GM12878 (cell line): ENCODE results near the gene IDH3A. TPM values are rescaled to one million over a fixed set of nuclear protein-coding genes. Genes with fewer than 3 reads are reported as not detected.

ENCODE experiments used
- ATAC-seq: fragments of 200-7000 bp; cut with Tn5 transposase; 3 replicates; pipeline ENCODE4 v1.9.1; 2020; ENCODE audit warnings: mild to moderate bottlenecking, moderate library complexity
- BruUV-seq: library from RNA; stranded (reverse); fragments of 400-500 nt; replicated peaks from 2 replicates; lab custom pipeline; 2021; lab: Mats Ljungman, UMichigan
- CTCF ChIA-PET: fragments of 300-600 bp; sonication (Branson Sonifier 250); formaldehyde crosslinking; extraction: SDS; loops from one replicate; lab custom pipeline; 2021; ENCODE audit warnings: inconsistent platforms; lab: Yijun Ruan, JAX
- POLR2A ChIA-PET: fragments of 350-600 bp; formaldehyde crosslinking; extraction: SDS; loops from one replicate; lab custom pipeline; 2021; ENCODE audit warnings: inconsistent platforms; lab: Charles Lee
- RAD21 ChIA-PET: fragments of 300-600 bp; sonication (Branson Sonifier 250); formaldehyde crosslinking; loops from one replicate; lab custom pipeline; 2023; ENCODE audit warnings: antibody characterized with exemption; ENCODE audit not compliant: unreplicated experiment; lab: Charles Lee
- SMC1A ChIA-PET: fragments of 300-600 bp; sonication (Branson Sonifier 250); formaldehyde crosslinking; loops from one replicate; lab custom pipeline; 2023; ENCODE audit not compliant: unreplicated experiment, uncharacterized antibody; lab: Charles Lee
- DNase-seq: peaks from one replicate; pipeline ENCODE4 v3.0.0-alpha.2; 2011; ENCODE audit warnings: low read depth, low spot score
- FAIRE-seq: peaks from 3 replicates; lab custom pipeline; 2011; peaks lifted over from hg19 to GRCh38; lab: Jason Lieb, UNC
- H2AFZ ChIP-seq: 2 replicates; pipeline ENCODE4 v1.6.0; 2011; ENCODE audit warnings: low read depth, low read length, control low read depth; ENCODE audit not compliant: control insufficient read depth
- H3K27ac ChIP-seq: 2 replicates; pipeline ENCODE4 v1.5.1; 2011; ENCODE audit warnings: control low read depth; ENCODE audit not compliant: control insufficient read depth, insufficient read depth
- H3K27me3 ChIP-seq, 2 experiments: replicated peaks in 1 of 2; 2 replicates each; pipeline versions ENCODE4 v1.6.0 to v1.6.1; 2011; ENCODE audit warnings: low read length in 1 of 2; ENCODE audit not compliant: control insufficient read depth in 2 of 2, insufficient read depth in 2 of 2
- H3K36me3 ChIP-seq, 2 experiments: 2 replicates each; pipeline ENCODE4 v1.5.1; 2011; ENCODE audit warnings: low read length in 1 of 2; ENCODE audit not compliant: control insufficient read depth in 2 of 2, insufficient read depth in 2 of 2
- H3K4me1 ChIP-seq: 2 replicates; pipeline ENCODE4 v1.6.1; 2011; ENCODE audit warnings: mild to moderate bottlenecking, low read length, moderate library complexity, mixed read lengths; ENCODE audit not compliant: control insufficient read depth, insufficient read depth
- H3K4me2 ChIP-seq: 2 replicates; pipeline ENCODE4 v1.6.0; 2011; ENCODE audit warnings: control low read depth; ENCODE audit not compliant: control insufficient read depth, insufficient read depth
- H3K4me3 ChIP-seq: fragments of 200-600 bp; sonication (generic); 2 replicates; pipeline ENCODE4 v1.5.1; 2016
- H3K79me2 ChIP-seq: 2 replicates; pipeline ENCODE4 v1.6.0; 2011; ENCODE audit warnings: low read length; ENCODE audit not compliant: control insufficient read depth, insufficient read depth
- H3K9ac ChIP-seq: 2 replicates; pipeline ENCODE4 v1.8.0; 2011; ENCODE audit warnings: low read length, control low read depth, mixed read lengths; ENCODE audit not compliant: control insufficient read depth, insufficient read depth
- H3K9me3 ChIP-seq: replicated peaks from 3 replicates; pipeline ENCODE4 v1.5.1; 2011; ENCODE audit warnings: mild to moderate bottlenecking, low read length; ENCODE audit not compliant: control insufficient read depth, insufficient read depth
- H4K20me1 ChIP-seq: 2 replicates; pipeline ENCODE4 v1.6.0; 2011; ENCODE audit not compliant: control insufficient read depth, insufficient read depth
- BRCA1 ChIP-seq: IDR thresholded peaks from 2 replicates; pipeline ENCODE4 v1.6.1; 2011; ENCODE audit warnings: low read depth, low read length, improper control_type of control experiment
- CREB1 ChIP-seq: IDR thresholded peaks from 2 replicates; pipeline ENCODE4 v1.6.1; 2012; ENCODE audit warnings: low read depth, mild to moderate bottlenecking, inconsistent platforms
- EGR1 ChIP-seq, 2 experiments: IDR thresholded peaks; 1 replicate in 1 of 2; 2 replicates in 1 of 2; pipeline ENCODE4 v1.6.1; 2011 to 2012; ENCODE audit warnings: low read depth in 2 of 2, low read length in 2 of 2, borderline replicate concordance in 1 of 2, mild to moderate bottlenecking in 1 of 2, moderate library complexity in 1 of 2
- EP300 ChIP-seq, 2 experiments: fragments of 150-350 bp in 1 of 2; IDR thresholded peaks; 2 replicates each; pipeline ENCODE4 v1.6.1; 2011 to 2012; ENCODE audit warnings: low read depth in 2 of 2, low read length in 2 of 2, borderline replicate concordance in 1 of 2, improper control_type of control experiment in 1 of 2, inconsistent platforms in 1 of 2; ENCODE audit not compliant: control insufficient read depth in 1 of 2
- GATAD2B ChIP-seq: fragments of 450-650 bp; conservative IDR thresholded peaks from 2 replicates; pipeline ENCODE4 v1.6.1; 2017; ENCODE audit warnings: low read depth, mild to moderate bottlenecking, moderate library complexity
- HCFC1 ChIP-seq: fragments of 150-350 bp; IDR thresholded peaks from 2 replicates; pipeline ENCODE4 v1.6.1; 2014; ENCODE audit warnings: low read length
- HDGF ChIP-seq: fragments of 450-650 bp; IDR thresholded peaks from 2 replicates; pipeline ENCODE4 v1.6.1; 2016; ENCODE audit warnings: antibody characterized with exemption
- JUNB ChIP-seq: IDR thresholded peaks from 2 replicates; pipeline ENCODE4 v1.6.1; 2016; ENCODE audit warnings: antibody characterized with exemption, mild to moderate bottlenecking
- MEF2B ChIP-seq: fragments of 450-650 bp; IDR thresholded peaks from 2 replicates; pipeline ENCODE4 v1.6.1; 2018; ENCODE audit warnings: mild to moderate bottlenecking, moderate library complexity; ENCODE audit not compliant: partially characterized antibody, poor library complexity, severe bottlenecking
- POLR2A ChIP-seq: IDR thresholded peaks from 2 replicates; pipeline ENCODE4 v1.6.1; 2011; ENCODE audit warnings: low read depth, mild to moderate bottlenecking, low read length
- RB1 ChIP-seq: fragments of 450-650 bp; formaldehyde crosslinking; IDR thresholded peaks from 2 replicates; pipeline ENCODE4 v1.6.1; 2017; ENCODE audit warnings: mild to moderate bottlenecking, borderline replicate concordance
- SREBF1 ChIP-seq: IDR thresholded peaks from 2 replicates; pipeline ENCODE4 v1.6.1; 2012; ENCODE audit warnings: mild to moderate bottlenecking, low read length
- STAT1 ChIP-seq: fragments of 450-650 bp; conservative IDR thresholded peaks from 2 replicates; pipeline ENCODE4 v1.6.1; 2014; ENCODE audit warnings: antibody characterized with exemption, mild to moderate bottlenecking
- ZNF274 ChIP-seq: IDR thresholded peaks from one replicate; pipeline ENCODE4 v1.8.0; 2011; ENCODE audit not compliant: insufficient read length, insufficient read depth
- ZZZ3 ChIP-seq: IDR thresholded peaks from 2 replicates; pipeline ENCODE4 v1.6.1; 2011; ENCODE audit warnings: low read depth; ENCODE audit not compliant: control insufficient read depth, insufficient read length
- WGBS: methylation state at CpG from one replicate; pipeline ENCODE4 v1.1.6; 2016; ENCODE audit warnings: low lambda C conversion rate; ENCODE audit not compliant: insufficient replicate concordance, insufficient coverage; ENCODE audit errors: missing lambda C conversion rate; 5-methylcytosine and 5-hydroxymethylcytosine counted together
- in situ Hi-C: fragments of 300-500 bp; cut with MboI; formaldehyde crosslinking; loops from 9 replicates; pipeline ENCODE4 v1.14.3; 2018; ENCODE audit warnings: mixed read lengths
- intact Hi-C: fragments of 100-400 bp; cut with micrococcal nuclease; formaldehyde crosslinking; loops from one replicate; pipeline ENCODE4 v1.14.2; 2022; ENCODE audit not compliant: unreplicated experiment
- polyA plus RNA-seq, 11 experiments: library from polyadenylated mRNA; depleted of rRNA in 4 of 11; unstranded in 6 of 11; stranded (reverse) in 5 of 11; fragments of >200 nt; fragmentation: Nextera tagmentation in 4 of 11; fragmentation: Illumina TruSeq in 1 of 11; extraction: Ambion mirVana in 4 of 11; extraction: Trizol in 1 of 11; gene quantifications; 1 replicate in 1 of 11; 2 replicates in 10 of 11; pipeline versions ENCODE4 v1.2.1 to v1.2.3, GENCODE V29; 2011 to 2016; ENCODE audit warnings: inconsistent platforms in 2 of 11, missing spikeins in 2 of 11, low read depth in 1 of 11
- total RNA-seq, 4 experiments: library from RNA; depleted of rRNA in 3 of 4; stranded (reverse); fragments of >200 nt in 3 of 4; fragmentation: Illumina TruSeq in 1 of 4; extraction: Trizol in 1 of 4; gene quantifications; 2 replicates each; pipeline versions ENCODE4 v1.2.1 to v1.2.3, GENCODE V29; 2013 to 2021
- TF ChIP-seq, protein P1 (sequence below): fragments of 450-650 bp; IDR thresholded peaks from 2 replicates; pipeline ENCODE4 v1.6.1; 2018; ENCODE audit warnings: mild to moderate bottlenecking, low read depth, moderate library complexity; ENCODE audit not compliant: partially characterized antibody
- TF ChIP-seq, protein P2 (sequence below): IDR thresholded peaks from 2 replicates; pipeline ENCODE4 v1.6.1; 2012; ENCODE audit warnings: low read depth, low read length, improper control_type of control experiment
- TF ChIP-seq, protein P3 (sequence below): fragments of 450-650 bp; conservative IDR thresholded peaks from 2 replicates; pipeline ENCODE4 v1.6.1; 2017; ENCODE audit warnings: mild to moderate bottlenecking, moderate library complexity

IDH3A gene
- total and polyA plus RNA-seq, 10 of the 15 experiments (the other 5 are each of a cell fraction or from before 2014, with no cell fraction given) = 83.9 to 254 (median 195) TPM

DNA sequence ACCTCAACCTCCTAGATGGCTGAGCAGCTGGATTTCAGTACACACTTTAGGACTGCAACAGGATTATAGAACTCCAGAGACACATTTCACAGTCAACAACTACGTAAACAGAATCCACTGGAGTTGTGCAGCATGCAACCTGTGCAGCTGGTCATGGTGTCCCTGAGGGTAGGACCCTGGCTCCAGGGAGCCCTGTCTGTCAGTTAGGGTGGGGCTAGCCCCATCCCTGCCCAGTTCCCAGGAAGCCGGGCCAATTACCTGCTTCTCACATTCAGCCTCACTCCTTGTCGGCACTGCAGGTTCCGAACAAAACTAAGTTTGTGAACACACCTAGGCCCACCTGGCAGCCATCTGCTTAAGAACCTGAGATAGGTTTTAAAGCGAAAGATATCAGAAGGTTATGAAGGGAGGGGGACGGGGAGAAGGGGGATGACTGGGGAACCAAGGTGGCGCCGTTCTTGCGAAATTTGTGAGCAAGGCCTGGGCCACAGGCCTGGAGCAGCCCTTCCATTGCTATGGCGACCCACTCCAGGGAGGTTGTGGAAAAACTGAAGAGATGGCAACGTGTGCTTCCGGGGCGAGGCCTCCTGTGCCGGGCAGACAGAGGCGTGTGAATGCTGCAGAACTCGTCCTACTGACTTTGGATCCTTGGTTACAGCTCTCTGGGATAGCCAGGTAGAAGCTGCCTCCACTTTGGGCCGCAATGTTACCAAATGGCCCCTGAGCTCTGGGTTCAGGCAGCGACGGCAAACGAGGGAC is 59.9 kb downstream of the IDH3A start:
- no peaks in the 10 kb centered on the region for H3K4me1 ChIP-seq
- no peak overlapping the region for H3K4me2 ChIP-seq
- intact Hi-C loops = no loop called here
- FAIRE-seq (no peak), ATAC-seq (no peak), DNase-seq (no peak)
- RAD21 ChIA-PET = interaction anchor here (1.0 to 1.5 kb wide), 2 partner anchors 16 to 78 kb away, joined by 3 to 4 read pairs; partner anchors contain the start of gene CIB2
- no peaks in the 10 kb centered on the region for H3K27me3 ChIP-seq
- H3K9me3 ChIP-seq = no peaks in the 10 kb centered on the region
- no peaks in the 10 kb centered on the region for H4K20me1 ChIP-seq
- H3K9ac ChIP-seq = no peak overlapping the region
- no peaks in the 10 kb centered on the region for H3K36me3 ChIP-seq
- CTCF ChIA-PET = interaction anchor here (3.8 kb wide), 1 partner anchor 32 kb away, joined by 15 read pairs; no protein-coding TSS in a partner anchor
- in situ Hi-C loops = no loop called here
- no peak overlapping the region for H3K4me3 ChIP-seq
- SMC1A ChIA-PET = interaction anchor here (0.7 kb wide), 1 partner anchor 14 kb away, joined by 3 read pairs; no protein-coding TSS in a partner anchor
- WGBS = 59% methylated on average over 20 of the region's 20 CpGs
- H2AFZ ChIP-seq = no peak overlapping the region
- H3K79me2 ChIP-seq = no peaks in the 10 kb centered on the region
- H3K27ac ChIP-seq = no peak overlapping the region
- POLR2A ChIA-PET = no interaction called here
- BruUV-seq = no TSS peak
- TF ChIP-seq POLR2A (no peak), SREBF1 (no peak), CREB1 (no peak), RB1 (no peak), STAT1 (no peak), EGR1 (IDR thresholded peaks at IDR 0.05; ENCODE audit: borderline replicate concordance in 1 of 2, low read depth in 2 of 2, low read length in 2 of 2) (no peak), HCFC1 (no peak), MEF2B (no peak), ZNF274 (no peak), ZZZ3 (no peak), EP300 (IDR thresholded peaks at IDR 0.05; ENCODE audit: borderline replicate concordance in 1 of 2, control insufficient read depth in 1 of 2, low read depth in 2 of 2, low read length in 2 of 2) (no peak), JUNB (no peak), GATAD2B (no peak), HDGF (no peak), BRCA1 (no peak)
- TF ChIP-seq, protein P1, sequence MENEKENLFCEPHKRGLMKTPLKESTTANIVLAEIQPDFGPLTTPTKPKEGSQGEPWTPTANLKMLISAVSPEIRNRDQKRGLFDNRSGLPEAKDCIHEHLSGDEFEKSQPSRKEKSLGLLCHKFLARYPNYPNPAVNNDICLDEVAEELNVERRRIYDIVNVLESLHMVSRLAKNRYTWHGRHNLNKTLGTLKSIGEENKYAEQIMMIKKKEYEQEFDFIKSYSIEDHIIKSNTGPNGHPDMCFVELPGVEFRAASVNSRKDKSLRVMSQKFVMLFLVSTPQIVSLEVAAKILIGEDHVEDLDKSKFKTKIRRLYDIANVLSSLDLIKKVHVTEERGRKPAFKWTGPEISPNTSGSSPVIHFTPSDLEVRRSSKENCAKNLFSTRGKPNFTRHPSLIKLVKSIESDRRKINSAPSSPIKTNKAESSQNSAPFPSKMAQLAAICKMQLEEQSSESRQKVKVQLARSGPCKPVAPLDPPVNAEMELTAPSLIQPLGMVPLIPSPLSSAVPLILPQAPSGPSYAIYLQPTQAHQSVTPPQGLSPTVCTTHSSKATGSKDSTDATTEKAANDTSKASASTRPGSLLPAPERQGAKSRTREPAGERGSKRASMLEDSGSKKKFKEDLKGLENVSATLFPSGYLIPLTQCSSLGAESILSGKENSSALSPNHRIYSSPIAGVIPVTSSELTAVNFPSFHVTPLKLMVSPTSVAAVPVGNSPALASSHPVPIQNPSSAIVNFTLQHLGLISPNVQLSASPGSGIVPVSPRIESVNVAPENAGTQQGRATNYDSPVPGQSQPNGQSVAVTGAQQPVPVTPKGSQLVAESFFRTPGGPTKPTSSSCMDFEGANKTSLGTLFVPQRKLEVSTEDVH = no peak
- TF ChIP-seq, protein P2, sequence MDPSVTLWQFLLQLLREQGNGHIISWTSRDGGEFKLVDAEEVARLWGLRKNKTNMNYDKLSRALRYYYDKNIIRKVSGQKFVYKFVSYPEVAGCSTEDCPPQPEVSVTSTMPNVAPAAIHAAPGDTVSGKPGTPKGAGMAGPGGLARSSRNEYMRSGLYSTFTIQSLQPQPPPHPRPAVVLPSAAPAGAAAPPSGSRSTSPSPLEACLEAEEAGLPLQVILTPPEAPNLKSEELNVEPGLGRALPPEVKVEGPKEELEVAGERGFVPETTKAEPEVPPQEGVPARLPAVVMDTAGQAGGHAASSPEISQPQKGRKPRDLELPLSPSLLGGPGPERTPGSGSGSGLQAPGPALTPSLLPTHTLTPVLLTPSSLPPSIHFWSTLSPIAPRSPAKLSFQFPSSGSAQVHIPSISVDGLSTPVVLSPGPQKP = no peak
- TF ChIP-seq, protein P3, sequence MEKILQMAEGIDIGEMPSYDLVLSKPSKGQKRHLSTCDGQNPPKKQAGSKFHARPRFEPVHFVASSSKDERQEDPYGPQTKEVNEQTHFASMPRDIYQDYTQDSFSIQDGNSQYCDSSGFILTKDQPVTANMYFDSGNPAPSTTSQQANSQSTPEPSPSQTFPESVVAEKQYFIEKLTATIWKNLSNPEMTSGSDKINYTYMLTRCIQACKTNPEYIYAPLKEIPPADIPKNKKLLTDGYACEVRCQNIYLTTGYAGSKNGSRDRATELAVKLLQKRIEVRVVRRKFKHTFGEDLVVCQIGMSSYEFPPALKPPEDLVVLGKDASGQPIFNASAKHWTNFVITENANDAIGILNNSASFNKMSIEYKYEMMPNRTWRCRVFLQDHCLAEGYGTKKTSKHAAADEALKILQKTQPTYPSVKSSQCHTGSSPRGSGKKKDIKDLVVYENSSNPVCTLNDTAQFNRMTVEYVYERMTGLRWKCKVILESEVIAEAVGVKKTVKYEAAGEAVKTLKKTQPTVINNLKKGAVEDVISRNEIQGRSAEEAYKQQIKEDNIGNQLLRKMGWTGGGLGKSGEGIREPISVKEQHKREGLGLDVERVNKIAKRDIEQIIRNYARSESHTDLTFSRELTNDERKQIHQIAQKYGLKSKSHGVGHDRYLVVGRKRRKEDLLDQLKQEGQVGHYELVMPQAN = no peak
